WTC11 (cell line): ENCODE results near the gene TRIP10. TPM values are rescaled to one million over a fixed set of nuclear protein-coding genes. Genes with fewer than 3 reads are reported as not detected.

Experiments used
- ATF6 ChIP-seq: sonication (generic); formaldehyde crosslinking; IDR thresholded peaks from 2 replicates; pipeline ENCODE4 v1.8.1; 2023; ENCODE audit warnings: mild to moderate bottlenecking, missing genetic modification reagents
- CREM ChIP-seq: sonication (generic); formaldehyde crosslinking; IDR thresholded peaks from 2 replicates; pipeline ENCODE4 v1.8.1; 2022; ENCODE audit warnings: mild to moderate bottlenecking, missing genetic modification reagents, moderate library complexity
- E2F5 ChIP-seq: sonication (generic); formaldehyde crosslinking; IDR thresholded peaks from 2 replicates; pipeline ENCODE4 v1.8.1; 2022; ENCODE audit warnings: mild to moderate bottlenecking, moderate library complexity, missing genetic modification reagents
- FOXJ3 ChIP-seq: sonication (generic); formaldehyde crosslinking; IDR thresholded peaks from 2 replicates; pipeline ENCODE4 v1.9.0; 2021; ENCODE audit warnings: missing genetic modification reagents, mild to moderate bottlenecking, borderline replicate concordance
- FOXK1 ChIP-seq: sonication (generic); formaldehyde crosslinking; IDR thresholded peaks from 2 replicates; pipeline ENCODE4 v1.8.0; 2022; ENCODE audit warnings: mild to moderate bottlenecking, moderate library complexity, missing genetic modification reagents
- GABPB1 ChIP-seq: sonication (generic); formaldehyde crosslinking; IDR thresholded peaks from 2 replicates; pipeline ENCODE4 v1.8.1; 2023; ENCODE audit warnings: mild to moderate bottlenecking, missing genetic modification reagents
- HMGA2 ChIP-seq: fragments of 250-450 bp; sonication (Bioruptor Pico); IDR thresholded peaks from 2 replicates; pipeline ENCODE4 v1.4.0; 2021; ENCODE audit warnings: mild to moderate bottlenecking, moderate library complexity
- HMGXB4 ChIP-seq: sonication (generic); formaldehyde crosslinking; IDR thresholded peaks from 2 replicates; pipeline ENCODE4 v1.8.1; 2023; ENCODE audit warnings: mild to moderate bottlenecking, moderate library complexity, missing genetic modification reagents
- IRF2 ChIP-seq: sonication (generic); formaldehyde crosslinking; IDR thresholded peaks from 2 replicates; pipeline ENCODE4 v1.8.0; 2022; ENCODE audit warnings: low read depth, missing genetic modification reagents, borderline replicate concordance
- MAX ChIP-seq: sonication (generic); formaldehyde crosslinking; IDR thresholded peaks from 2 replicates; pipeline ENCODE4 v1.8.0; 2022; ENCODE audit warnings: mild to moderate bottlenecking, missing genetic modification reagents
- MXD4 ChIP-seq: fragments of 250-450 bp; sonication (Bioruptor Pico); IDR thresholded peaks from 2 replicates; pipeline ENCODE4 v1.8.0; 2021; ENCODE audit warnings: mild to moderate bottlenecking, moderate library complexity, borderline replicate concordance
- NFYB ChIP-seq: sonication (generic); formaldehyde crosslinking; conservative IDR thresholded peaks from 2 replicates; pipeline ENCODE4 v1.8.0; 2022; ENCODE audit warnings: low read depth, missing genetic modification reagents
- NR2C2 ChIP-seq: sonication (generic); formaldehyde crosslinking; IDR thresholded peaks from 2 replicates; pipeline ENCODE4 v1.8.0; 2022; ENCODE audit warnings: mild to moderate bottlenecking, missing genetic modification reagents
- PREB ChIP-seq: sonication (generic); formaldehyde crosslinking; IDR thresholded peaks from 2 replicates; pipeline ENCODE4 v1.8.1; 2022; ENCODE audit warnings: mild to moderate bottlenecking, missing genetic modification reagents, moderate library complexity, borderline replicate concordance
- SP1 ChIP-seq: sonication (generic); formaldehyde crosslinking; conservative IDR thresholded peaks from 2 replicates; pipeline ENCODE4 v1.8.1; 2022; ENCODE audit warnings: missing genetic modification reagents
- TCF7 ChIP-seq: sonication (generic); formaldehyde crosslinking; IDR thresholded peaks from 2 replicates; pipeline ENCODE4 v1.8.0; 2022; ENCODE audit warnings: mild to moderate bottlenecking, low read depth, missing genetic modification reagents, moderate library complexity
- TEAD1 ChIP-seq: sonication (generic); formaldehyde crosslinking; IDR thresholded peaks from 2 replicates; pipeline ENCODE4 v1.8.0; 2022; ENCODE audit warnings: mild to moderate bottlenecking, missing genetic modification reagents
- TP53 ChIP-seq: sonication (generic); formaldehyde crosslinking; IDR thresholded peaks from 2 replicates; pipeline ENCODE4 v1.8.1; 2023; ENCODE audit warnings: mild to moderate bottlenecking, missing genetic modification reagents
- ZNF532 ChIP-seq: fragments of 250-450 bp; sonication (Bioruptor Pico); IDR thresholded peaks from 2 replicates; pipeline ENCODE4 v1.9.0; 2021; ENCODE audit warnings: mild to moderate bottlenecking, borderline replicate concordance
- total RNA-seq: library from RNA; stranded (reverse); gene quantifications from 3 replicates; pipeline ENCODE4 v1.2.3, GENCODE V29; 2021

TRIP10 gene
- total RNA-seq, 1 experiment from 2014 or later, result 76.6 TPM

GRCh38 chr19:6737284-6737872 is 2.1 kb upstream of the TRIP10 start, which contains the start of gene GPR108 (continued):
- TF ChIP-seq TCF7 (CRISPR knock-in tag), result no peak
- TF ChIP-seq GABPB1, result no peak
- no peak for TF ChIP-seq E2F5 (CRISPR knock-in tag)
- TF ChIP-seq HMGXB4, result no peak
- TF ChIP-seq ZNF532 (CRISPR knock-in tag), result no peak
- TF ChIP-seq FOXK1 (CRISPR knock-in tag), result no peak; the same call in 1 of the 2 replicates
- no peak for TF ChIP-seq FOXJ3 (CRISPR knock-in tag)
- 0 out of 2 replicates have a peak, but pooled peaks have one; percentile 32 for TF ChIP-seq TEAD1 (CRISPR knock-in tag)
- TF ChIP-seq HMGA2 (CRISPR knock-in tag), result no peak
- TF ChIP-seq NR2C2 (CRISPR knock-in tag), result no peak
- peak; percentile 89 for TF ChIP-seq SP1 (CRISPR knock-in tag)
- no peak for TF ChIP-seq IRF2 (CRISPR knock-in tag)
- peak; percentile 97 for TF ChIP-seq NFYB
- no peak for TF ChIP-seq MXD4
- TF ChIP-seq CREM (CRISPR knock-in tag), result peak; percentile 89; the same call in 1 of the 2 replicates
- no peak for TF ChIP-seq TP53
- TF ChIP-seq ATF6 (CRISPR knock-in tag), result no peak
- no peak for TF ChIP-seq PREB (CRISPR knock-in tag)
- peak; percentile 13; the same call in 1 of the 2 replicates for TF ChIP-seq MAX (CRISPR knock-in tag)
- TF ChIP-seq, all 79 proteins: peak for 6
